Lung (tissue), 12 donors: ENCODE measurements around the gene ABCB6. TPM values are rescaled to one million over a fixed set of nuclear protein-coding genes. Genes with fewer than 3 reads are reported as not detected.

Source experiments
- ATAC-seq: fragments of 200-7000 bp; cut with Tn5 transposase; one replicate; pipeline ENCODE4 v1.9.1; 2020; ENCODE audit warnings: moderate number of reproducible peaks; ENCODE audit not compliant: insufficient read depth, low FRiP score
- DNase-seq, 3 donors: peaks; one replicate each; pipeline ENCODE4 v3.0.0-alpha.2; 2013 to 2017
- H3K27ac ChIP-seq, 2 donors: one replicate each; pipeline ENCODE4 v1.5.1; 2013; ENCODE audit warnings: mild to moderate bottlenecking in 2 of 2, moderate library complexity in 2 of 2, control low read depth in 1 of 2, inconsistent platforms in 1 of 2, low read depth in 1 of 2, low read length in 1 of 2
- H3K27me3 ChIP-seq, 3 donors: one replicate each; pipeline ENCODE4 v1.5.1; 2013; ENCODE audit warnings: low read length in 2 of 3; ENCODE audit not compliant: control insufficient read depth in 3 of 3, insufficient read depth in 3 of 3
- H3K36me3 ChIP-seq, 4 donors: one replicate each; pipeline ENCODE4 v1.5.1; 2013; ENCODE audit warnings: low read length in 4 of 4, mild to moderate bottlenecking in 1 of 4, moderate library complexity in 1 of 4; ENCODE audit not compliant: control insufficient read depth in 4 of 4, insufficient read depth in 4 of 4
- H3K4me1 ChIP-seq, 5 donors: one replicate each; pipeline ENCODE4 v1.5.1; 2013; ENCODE audit warnings: low read length in 5 of 5, mild to moderate bottlenecking in 2 of 5, moderate library complexity in 1 of 5; ENCODE audit not compliant: control insufficient read depth in 5 of 5, insufficient read depth in 5 of 5
- H3K4me3 ChIP-seq: one replicate; pipeline ENCODE4 v1.5.1; 2013; ENCODE audit warnings: mild to moderate bottlenecking, control low read depth, moderate library complexity
- H3K9ac ChIP-seq, 2 donors: one replicate each; pipeline ENCODE4 v1.5.1; 2013; ENCODE audit warnings: low read length in 2 of 2, control low read depth in 1 of 2; ENCODE audit not compliant: insufficient read depth in 1 of 2
- H3K9me3 ChIP-seq, 4 donors: one replicate each; pipeline ENCODE4 v1.5.1; 2013; ENCODE audit warnings: low read length in 3 of 4, mild to moderate bottlenecking in 1 of 4, moderate library complexity in 1 of 4; ENCODE audit not compliant: control insufficient read depth in 4 of 4, insufficient read depth in 3 of 4
- CTCF ChIP-seq: IDR thresholded peaks from 2 replicates; pipeline ENCODE4 v1.5.1; 2012; ENCODE audit warnings: mild to moderate bottlenecking; ENCODE audit errors: control extremely low read depth, extremely low read depth
- WGBS, 2 donors: extraction: QIAGEN DNeasy Blood & Tissue Kit; methylation state at CpG; one replicate each; pipeline ENCODE4 v1.1.7; 2013; 5-methylcytosine and 5-hydroxymethylcytosine counted together
- polyA plus RNA-seq, 2 donors: library from polyadenylated mRNA; stranded (reverse); fragments of 200-250 nt; gene quantifications; one replicate each; pipeline ENCODE4 v1.2.1, GENCODE V29; 2013
- total RNA-seq, 2 donors: library from RNA; depleted of rRNA in 1 of 2; stranded (reverse); fragments of >200 nt in 1 of 2; gene quantifications; one replicate each; pipeline ENCODE4 v1.2.1, GENCODE V29; 2014 to 2021
- donor health status: control.
- donor health status: control.
- donor health status: Bipolar disorder and iron deficiency.
- donor health status: healthy.
- donor health status: DM: yes; HTN: yes; CAD: no.

Gene ABCB6
- total and polyA plus RNA-seq, 4 donors = 17.2 to 49.4 (median 34.0) TPM

- Histone ChIP-seq H3K27ac (no peak overlapping the region), H3K36me3 (peaks cover 4 to 43% (median 34%) of the 10 kb centered on the region in 4 donors)
- WGBS, 2 donors = 81 to 90% methylated on average over 9 of the region's 9 CpGs
These were observed 7.8 kb downstream of the ABCB6 start for GRCh38 chr2:219210886-219211362.

GRCh38 chr2:219210196-219210885 is 8.4 kb downstream of the ABCB6 start:
- H3K27me3 ChIP-seq = no peaks in the 10 kb centered on the region
- 92 to 94% methylated on average over 24 of the region's 24 CpGs for WGBS, 2 donors
- H3K36me3 ChIP-seq = peaks cover 4 to 43% (median 34%) of the 10 kb centered on the region in 4 donors
- ATAC-seq = no peak
- no peak overlapping the region for H3K27ac ChIP-seq
- no peak for TF ChIP-seq CTCF
- peaks cover 0 to 22% (median 12%) of the 10 kb centered on the region in 5 donors for H3K4me1 ChIP-seq
- no peaks in the 10 kb centered on the region for H3K9me3 ChIP-seq
- no peak overlapping the region for H3K9ac ChIP-seq
- H3K4me3 ChIP-seq = no peak overlapping the region
- no peak for DNase-seq

More at GRCh38 chr2:219210886-219211362, 7.8 kb downstream of the ABCB6 start:
- TF ChIP-seq CTCF = no peak
- no peak overlapping the region for H3K4me3 ChIP-seq
- H3K27me3 ChIP-seq = no peaks in the 10 kb centered on the region
- no peak for DNase-seq
- H3K4me1 ChIP-seq = peaks cover 0 to 20% (median 12%) of the 10 kb centered on the region in 5 donors
- H3K9me3 ChIP-seq = no peaks in the 10 kb centered on the region
- no peak for ATAC-seq
- H3K9ac ChIP-seq = no peak overlapping the region

GRCh38 chr2:219209236-219210195 is 9.2 kb downstream of the ABCB6 start:
- Histone ChIP-seq H3K27me3 (no peaks in the 10 kb centered on the region), H3K4me3 (no peak overlapping the region), H3K27ac (no peak overlapping the region), H3K36me3 (peaks cover 4 to 37% (median 32%) of the 10 kb centered on the region in 4 donors), H3K9ac (no peak overlapping the region), H3K4me1 (peaks cover 0 to 22% (median 12%) of the 10 kb centered on the region in 5 donors), H3K9me3 (no peaks in the 10 kb centered on the region)
- WGBS, 2 donors = 46 to 72% methylated on average over 18 of the region's 18 CpGs
- DNase-seq = no peak
- TF ChIP-seq CTCF = no peak
- no peak for ATAC-seq
